K562 (cell line): Measurements from ENCODE around the gene STXBP4. TPM values are rescaled to one million over a fixed set of nuclear protein-coding genes. Genes with fewer than 3 reads are reported as not detected.

Source experiments
- ARID1B ChIP-seq: fragments of 450-650 bp; IDR thresholded peaks from 2 replicates; pipeline ENCODE4 v1.6.1; 2016; ENCODE audit warnings: antibody characterized with exemption, mild to moderate bottlenecking, inconsistent platforms
- BCL6 ChIP-seq: fragments of 250-450 bp; sonication (Bioruptor Pico); IDR thresholded peaks from 2 replicates; pipeline ENCODE4 v1.4.0; 2020
- CBFB ChIP-seq: sonication (generic); formaldehyde crosslinking; IDR thresholded peaks from 2 replicates; pipeline ENCODE4 v1.4.0; 2020; ENCODE audit warnings: mild to moderate bottlenecking, missing genetic modification reagents
- L3MBTL2 ChIP-seq: fragments of 450-650 bp; IDR thresholded peaks from 2 replicates; pipeline ENCODE4 v1.6.1; 2016; ENCODE audit warnings: mild to moderate bottlenecking, moderate library complexity
- MBD2 ChIP-seq: sonication (generic); IDR thresholded peaks from 2 replicates; pipeline ENCODE4 v1.6.1; 2016; ENCODE audit warnings: low read depth, borderline replicate concordance
- MTA1 ChIP-seq: fragments of 450-650 bp; IDR thresholded peaks from 2 replicates; pipeline ENCODE4 v1.6.1; 2017; ENCODE audit warnings: borderline replicate concordance
- PURB ChIP-seq: sonication (generic); formaldehyde crosslinking; IDR thresholded peaks from 2 replicates; pipeline ENCODE4 v1.9.0; 2021; ENCODE audit warnings: low read depth, mild to moderate bottlenecking, missing genetic modification reagents
- SMARCA5 ChIP-seq: fragments of 450-650 bp; IDR thresholded peaks from 2 replicates; pipeline ENCODE4 v1.6.1; 2016
- TAF1 ChIP-seq: IDR thresholded peaks from 2 replicates; pipeline ENCODE4 v1.6.1; 2011; ENCODE audit warnings: mild to moderate bottlenecking, low read length, moderate library complexity; ENCODE audit not compliant: insufficient read depth, control insufficient read depth, severe bottlenecking; ENCODE audit errors: extremely low read depth
- ZEB2 ChIP-seq: fragments of 450-650 bp; IDR thresholded peaks from 2 replicates; pipeline ENCODE4 v1.6.1; 2016
- ZFX ChIP-seq: sonication (generic); formaldehyde crosslinking; IDR thresholded peaks from 2 replicates; pipeline ENCODE4 v1.8.0; 2022; ENCODE audit warnings: mild to moderate bottlenecking, missing genetic modification reagents, moderate library complexity
- ZHX1 ChIP-seq: fragments of 150-350 bp; conservative IDR thresholded peaks from 2 replicates; pipeline ENCODE4 v1.6.1; 2014; ENCODE audit warnings: low read length
- ZNF282 ChIP-seq: sonication (generic); formaldehyde crosslinking; IDR thresholded peaks from 2 replicates; pipeline ENCODE4 v1.8.1; 2023; ENCODE audit warnings: missing genetic modification reagents
- ZNF384 ChIP-seq: IDR thresholded peaks from 2 replicates; pipeline ENCODE4 v1.6.1; 2012; ENCODE audit warnings: low read depth, low read length, improper control_type of control experiment
- ZNF76 ChIP-seq: fragments of 250-450 bp; sonication (Bioruptor Pico); IDR thresholded peaks from 2 replicates; pipeline ENCODE4 v1.4.0; 2020; ENCODE audit warnings: mild to moderate bottlenecking, moderate library complexity, borderline replicate concordance
- ZZZ3 ChIP-seq: fragments of 450-650 bp; IDR thresholded peaks from 2 replicates; pipeline ENCODE4 v1.6.1; 2016; ENCODE audit warnings: antibody characterized with exemption, mild to moderate bottlenecking, moderate library complexity
- polyA plus RNA-seq, 8 experiments: library from polyadenylated mRNA; depleted of rRNA in 4 of 8; stranded (reverse) in 5 of 8; unstranded in 3 of 8; fragments of >200 nt; fragmentation: Nextera tagmentation in 2 of 8; fragmentation: Illumina TruSeq in 1 of 8; extraction: Ambion mirVana in 2 of 8; extraction: Trizol in 1 of 8; gene quantifications; 2 replicates each; pipeline versions ENCODE4 v1.2.1 to v1.2.3, GENCODE V29; 2011 to 2014; ENCODE audit warnings: inconsistent platforms in 1 of 8, missing spikeins in 1 of 8
- total RNA-seq, 7 experiments: library from RNA; depleted of rRNA in 6 of 7; stranded (reverse); fragments of >200 nt in 6 of 7; fragmentation: Illumina TruSeq in 2 of 7; extraction: Trizol in 2 of 7; gene quantifications; 2 replicates each; pipeline versions ENCODE4 v1.2.1 to v1.2.3, GENCODE V29; 2011 to 2021; ENCODE audit warnings: low replicate concordance in 1 of 7
- TF ChIP-seq, protein P1 (sequence below), 2 experiments: fragments of 450-650 bp; IDR thresholded peaks; 2 replicates each; pipeline ENCODE4 v1.6.1; 2018; ENCODE audit warnings: mild to moderate bottlenecking in 2 of 2, low read depth in 1 of 2; ENCODE audit not compliant: partially characterized antibody in 2 of 2
- TF ChIP-seq, protein P2 (sequence below): fragments of 450-650 bp; IDR thresholded peaks from 2 replicates; pipeline ENCODE4 v1.6.1; 2016

Gene STXBP4
- total and polyA plus RNA-seq, 9 of the 15 experiments (the other 6 are each of a cell fraction or from before 2014, with no cell fraction given) = 11.6 to 23.2 (median 18.5) TPM

DNA sequence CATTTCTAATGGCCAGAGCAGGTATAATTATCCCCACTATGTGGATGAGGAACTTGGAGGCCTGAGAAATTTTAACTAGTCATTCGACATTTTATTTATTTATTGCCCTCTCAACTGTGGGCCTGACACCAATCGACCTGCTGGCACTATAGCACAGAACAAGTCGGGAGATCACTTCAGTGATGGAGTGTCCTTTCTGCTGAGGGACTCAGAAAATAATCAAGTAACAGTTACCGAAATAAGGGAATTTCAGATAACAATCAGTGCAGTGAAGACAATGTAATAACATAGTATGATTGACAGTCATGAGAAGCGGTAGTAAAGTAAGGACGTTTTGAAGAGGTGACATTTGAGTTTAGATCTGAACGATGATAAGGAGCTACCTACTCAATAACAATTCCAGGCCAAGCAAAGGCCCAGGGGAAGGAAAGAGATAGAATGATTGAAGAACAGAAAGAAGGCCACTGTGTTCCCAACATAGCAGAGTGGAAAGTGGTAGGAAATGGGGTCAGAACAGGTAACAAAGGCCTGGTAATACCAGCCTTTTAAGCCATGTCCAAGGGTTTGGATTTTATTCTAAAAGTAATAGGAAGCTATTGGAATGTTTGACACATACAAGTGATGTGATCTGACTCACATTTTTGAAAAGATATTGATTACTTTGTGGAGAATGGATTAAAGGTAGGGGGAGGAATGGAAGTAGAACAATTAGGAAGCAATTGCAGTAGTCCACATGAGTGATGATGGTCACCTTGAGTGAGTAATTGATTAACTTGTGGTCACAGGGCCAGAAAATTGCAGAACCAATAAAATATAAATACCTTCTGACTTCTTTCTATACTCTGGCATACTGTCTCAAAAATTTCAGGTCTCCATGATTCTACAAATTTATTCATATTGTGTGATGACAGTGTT, 1.4 kb downstream of the STXBP4 start (continued):
- TF ChIP-seq SMARCA5 = no peak
- TF ChIP-seq BCL6 (CRISPR knock-in tag) = no peak
- no peak for TF ChIP-seq TAF1
- TF ChIP-seq PURB = no peak
- peak; percentile 17; the same call in 1 of the 2 replicates for TF ChIP-seq ARID1B
- peak; percentile 40; the same call in 1 of the 2 replicates for TF ChIP-seq MTA1
- TF ChIP-seq L3MBTL2 = no peak
- 0 out of 2 replicates have a peak, but pooled peaks have one; percentile 38 for TF ChIP-seq ZEB2
- TF ChIP-seq ZHX1 = no peak
- TF ChIP-seq ZNF384 = no peak
- TF ChIP-seq ZFX = peak; percentile 20; the same call in 1 of the 2 replicates
- no peak for TF ChIP-seq ZNF76 (CRISPR knock-in tag)
- no peak for TF ChIP-seq MBD2
- no peak for TF ChIP-seq ZNF282 (CRISPR knock-in tag)
- TF ChIP-seq, protein P1, sequence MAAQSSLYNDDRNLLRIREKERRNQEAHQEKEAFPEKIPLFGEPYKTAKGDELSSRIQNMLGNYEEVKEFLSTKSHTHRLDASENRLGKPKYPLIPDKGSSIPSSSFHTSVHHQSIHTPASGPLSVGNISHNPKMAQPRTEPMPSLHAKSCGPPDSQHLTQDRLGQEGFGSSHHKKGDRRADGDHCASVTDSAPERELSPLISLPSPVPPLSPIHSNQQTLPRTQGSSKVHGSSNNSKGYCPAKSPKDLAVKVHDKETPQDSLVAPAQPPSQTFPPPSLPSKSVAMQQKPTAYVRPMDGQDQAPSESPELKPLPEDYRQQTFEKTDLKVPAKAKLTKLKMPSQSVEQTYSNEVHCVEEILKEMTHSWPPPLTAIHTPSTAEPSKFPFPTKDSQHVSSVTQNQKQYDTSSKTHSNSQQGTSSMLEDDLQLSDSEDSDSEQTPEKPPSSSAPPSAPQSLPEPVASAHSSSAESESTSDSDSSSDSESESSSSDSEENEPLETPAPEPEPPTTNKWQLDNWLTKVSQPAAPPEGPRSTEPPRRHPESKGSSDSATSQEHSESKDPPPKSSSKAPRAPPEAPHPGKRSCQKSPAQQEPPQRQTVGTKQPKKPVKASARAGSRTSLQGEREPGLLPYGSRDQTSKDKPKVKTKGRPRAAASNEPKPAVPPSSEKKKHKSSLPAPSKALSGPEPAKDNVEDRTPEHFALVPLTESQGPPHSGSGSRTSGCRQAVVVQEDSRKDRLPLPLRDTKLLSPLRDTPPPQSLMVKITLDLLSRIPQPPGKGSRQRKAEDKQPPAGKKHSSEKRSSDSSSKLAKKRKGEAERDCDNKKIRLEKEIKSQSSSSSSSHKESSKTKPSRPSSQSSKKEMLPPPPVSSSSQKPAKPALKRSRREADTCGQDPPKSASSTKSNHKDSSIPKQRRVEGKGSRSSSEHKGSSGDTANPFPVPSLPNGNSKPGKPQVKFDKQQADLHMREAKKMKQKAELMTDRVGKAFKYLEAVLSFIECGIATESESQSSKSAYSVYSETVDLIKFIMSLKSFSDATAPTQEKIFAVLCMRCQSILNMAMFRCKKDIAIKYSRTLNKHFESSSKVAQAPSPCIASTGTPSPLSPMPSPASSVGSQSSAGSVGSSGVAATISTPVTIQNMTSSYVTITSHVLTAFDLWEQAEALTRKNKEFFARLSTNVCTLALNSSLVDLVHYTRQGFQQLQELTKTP (IDR thresholded peaks at IDR 0.05; ENCODE audit: low read depth in 1 of 2, partially characterized antibody in 2 of 2) = peak in 1 of 2 experiments; percentile 29
- TF ChIP-seq ZZZ3 = no peak
- no peak for TF ChIP-seq CBFB (CRISPR knock-in tag)
- TF ChIP-seq, protein P2, sequence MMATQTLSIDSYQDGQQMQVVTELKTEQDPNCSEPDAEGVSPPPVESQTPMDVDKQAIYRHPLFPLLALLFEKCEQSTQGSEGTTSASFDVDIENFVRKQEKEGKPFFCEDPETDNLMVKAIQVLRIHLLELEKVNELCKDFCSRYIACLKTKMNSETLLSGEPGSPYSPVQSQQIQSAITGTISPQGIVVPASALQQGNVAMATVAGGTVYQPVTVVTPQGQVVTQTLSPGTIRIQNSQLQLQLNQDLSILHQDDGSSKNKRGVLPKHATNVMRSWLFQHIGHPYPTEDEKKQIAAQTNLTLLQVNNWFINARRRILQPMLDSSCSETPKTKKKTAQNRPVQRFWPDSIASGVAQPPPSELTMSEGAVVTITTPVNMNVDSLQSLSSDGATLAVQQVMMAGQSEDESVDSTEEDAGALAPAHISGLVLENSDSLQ = peak; percentile 97
